GM21825 (cell line): ENCODE results near the gene SIRT3.

Source experiments
- ATAC-seq: cut with Tn5 transposase; IDR thresholded peaks from one replicate; pipeline ENCODE4 v1.9.1; 2021; ENCODE audit warnings: mild to moderate bottlenecking, moderate library complexity; ENCODE audit not compliant: unreplicated experiment

SIRT3 gene

GRCh38 chr11:235997-236773, at the start of gene SIRT3:
TSS of gene SIRT3 (minus strand) at chr11:236342. CDS start at chr11:236328, 14 bp downstream.
- peak; percentile 71 for ATAC-seq

GRCh38 chr11:285894-286220, 49.7 kb upstream of the SIRT3 start:
- ATAC-seq: no peak

- no peak for ATAC-seq
These were observed 49.1 kb upstream of the SIRT3 start for GRCh38 chr11:285021-285893.

GRCh38 chr11:284105-285020, 48.2 kb upstream of the SIRT3 start:
- ATAC-seq: no peak

- ATAC-seq: no peak
These were observed 47.4 kb upstream of the SIRT3 start for GRCh38 chr11:283405-284104.

GRCh38 chr11:282630-283360, 46.7 kb upstream of the SIRT3 start:
- ATAC-seq: no peak

- ATAC-seq: no peak
These were observed 46.0 kb upstream of the SIRT3 start for GRCh38 chr11:282171-282570.

- no peak for ATAC-seq
These were observed 45.5 kb upstream of the SIRT3 start for GRCh38 chr11:281486-282161.

- ATAC-seq: no peak
These were observed 44.8 kb upstream of the SIRT3 start for GRCh38 chr11:280706-281485.

GRCh38 chr11:279966-280705, 44.0 kb upstream of the SIRT3 start:
- no peak for ATAC-seq

GRCh38 chr11:279040-279965, 43.2 kb upstream of the SIRT3 start:
- no peak for ATAC-seq

- no peak for ATAC-seq
These were observed 42.1 kb upstream of the SIRT3 start, which contains the start of gene NLRP6 for GRCh38 chr11:278001-278951. TSS of gene NLRP6 (plus strand) at chr11:278407. CDS start at chr11:278570, 163 bp downstream.

- ATAC-seq: no peak
These were observed 40.1 kb upstream of the SIRT3 start for GRCh38 chr11:276219-276618.

GRCh38 chr11:272931-273198, 36.7 kb upstream of the SIRT3 start:
- ATAC-seq: no peak

GRCh38 chr11:272195-272930, 36.2 kb upstream of the SIRT3 start:
- ATAC-seq: no peak
